Smooth muscle cell of the brain vasculature (primary cell): ENCODE measurements around the gene DMD.
"Not testable (repeated sequence)": the region's sequence is repeated elsewhere in the genome, so short reads cannot be mapped to it uniquely, and the experiment has no call there.

Experiments
- DNase-seq: peaks from one replicate; pipeline ENCODE4 v3.0.0-alpha.2; 2012; ENCODE audit warnings: low read depth, low spot score

DMD gene

GRCh38 chrX:32084757-32085156 is 1126.6 kb downstream of the DMD start:
- no peak for DNase-seq

- DNase-seq, result no peak
Observed at GRCh38 chrX:32048285-32048684, 1163.1 kb downstream of the DMD start.

DNA sequence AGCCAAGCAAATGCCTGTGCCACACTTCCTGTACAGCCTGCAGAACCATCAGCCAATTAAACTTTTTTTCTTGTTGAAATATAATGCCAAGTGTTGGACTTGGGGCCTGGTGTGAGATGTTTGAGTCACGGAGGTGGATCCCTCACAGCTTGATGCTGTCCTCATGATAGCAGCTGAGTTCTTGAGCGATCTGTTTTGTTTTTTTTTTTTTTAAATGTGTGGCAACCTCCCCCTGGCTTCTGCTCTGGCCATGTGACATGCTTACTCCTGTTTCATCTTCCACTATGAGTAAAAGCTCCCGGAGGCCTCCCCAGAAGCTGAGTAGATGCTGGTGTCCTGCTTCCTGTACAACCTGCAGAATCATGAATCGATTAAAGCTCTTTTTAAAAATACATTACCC is 1166.2 kb downstream of the DMD start:
- DNase-seq, result no peak

DNA sequence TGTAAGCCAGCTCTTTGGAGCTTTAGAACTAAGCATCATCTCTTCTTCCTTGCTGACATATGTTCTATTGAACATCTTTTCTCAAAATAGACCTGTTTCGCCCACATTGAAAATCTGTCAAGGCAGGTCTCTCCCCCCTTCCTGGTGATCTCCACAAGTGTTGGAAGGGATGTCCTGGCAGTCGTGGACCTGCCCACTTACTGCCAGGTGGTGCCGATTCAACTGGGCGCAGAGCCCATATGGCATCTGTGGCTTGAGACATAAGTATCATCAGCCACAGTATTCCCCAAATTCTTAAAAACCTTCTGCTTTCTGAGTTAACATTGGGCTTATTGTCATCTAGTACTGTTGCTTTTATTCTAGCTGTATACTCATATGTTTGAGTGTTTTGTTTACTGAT is 1170.2 kb downstream of the DMD start:
- no peak for DNase-seq

- DNase-seq, result no peak
Observed at GRCh38 chrX:32026772-32027171, 1184.6 kb downstream of the DMD start.

DNA sequence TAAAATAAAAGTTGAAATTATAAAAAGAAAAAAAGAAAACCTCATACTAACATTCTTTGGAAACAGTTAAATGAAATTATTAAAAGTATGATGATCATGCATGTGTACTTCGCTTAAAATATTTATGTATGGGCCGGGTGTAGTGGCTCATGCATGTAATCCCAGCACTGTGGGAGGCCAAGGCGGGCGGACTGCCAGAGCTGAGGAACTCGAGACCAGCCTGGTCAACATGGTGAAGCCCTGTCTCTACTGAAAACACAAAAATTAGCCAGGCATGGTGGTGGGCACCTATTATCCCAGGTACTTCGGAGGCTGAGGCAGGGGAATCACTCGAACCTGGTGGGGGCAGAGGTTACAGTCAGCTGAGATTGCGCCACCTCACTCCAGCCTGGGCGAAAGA is 1187.3 kb downstream of the DMD start:
- DNase-seq, result no peak

DNA sequence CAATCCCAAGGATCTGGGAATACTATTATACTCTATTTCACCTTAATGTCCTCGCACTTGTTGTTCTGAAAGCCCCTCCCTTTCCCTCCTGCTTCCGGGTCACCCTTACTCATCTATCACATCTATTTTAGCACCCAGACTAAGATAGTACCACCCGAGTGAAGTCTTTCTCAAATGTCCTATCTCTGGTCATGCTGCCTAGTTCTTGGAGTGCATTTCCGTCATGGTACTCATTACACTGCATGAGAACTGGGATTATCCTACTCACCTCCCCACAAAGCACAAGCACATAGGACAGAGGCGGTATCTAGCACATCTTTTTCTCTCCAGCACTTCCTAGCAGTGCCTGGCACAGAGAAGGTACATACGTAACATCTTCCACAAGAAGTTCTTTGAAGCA is 1195.2 kb downstream of the DMD start:
- DNase-seq, result no peak

DNA sequence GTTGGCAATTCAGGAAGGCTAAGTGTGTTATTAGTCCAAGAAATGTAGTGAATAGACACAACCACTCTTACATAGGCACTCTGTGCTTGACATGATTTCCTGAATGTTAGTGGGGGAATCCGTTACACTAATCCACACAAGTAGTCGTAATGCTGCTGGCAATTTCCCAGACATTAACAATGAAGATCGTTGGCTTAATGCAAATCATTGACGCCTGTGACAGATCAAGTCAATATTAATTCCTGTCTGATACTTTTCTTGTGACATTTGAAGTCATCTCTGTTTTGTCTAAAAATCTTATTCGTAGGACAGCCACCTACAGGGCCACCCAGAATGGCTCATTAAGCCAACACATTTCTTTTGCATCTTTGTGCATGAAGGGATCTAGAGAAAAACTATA is 1200.4 kb downstream of the DMD start:
- no peak for DNase-seq

DNA sequence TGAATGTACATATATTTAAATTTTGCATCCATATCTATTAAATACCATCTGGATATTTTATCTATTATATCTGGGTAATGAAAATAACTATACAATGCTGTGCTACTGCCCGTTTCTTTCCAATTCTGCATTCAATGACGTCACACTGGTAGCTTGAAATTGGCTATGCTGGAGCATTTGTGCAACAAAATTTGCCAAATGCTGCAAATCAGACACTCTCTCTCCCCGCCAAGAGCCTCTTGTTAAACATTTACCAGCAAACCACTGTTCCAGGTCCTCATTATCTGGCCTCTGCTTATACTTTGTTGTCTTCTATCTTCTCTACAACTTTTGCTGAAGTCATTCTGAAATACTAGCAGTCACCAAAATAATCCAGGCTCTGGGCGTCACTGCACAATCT is 1201.1 kb downstream of the DMD start:
- no peak for DNase-seq

GRCh38 chrX:31993637-31994036 is 1217.7 kb downstream of the DMD start:
- no peak for DNase-seq

DNA sequence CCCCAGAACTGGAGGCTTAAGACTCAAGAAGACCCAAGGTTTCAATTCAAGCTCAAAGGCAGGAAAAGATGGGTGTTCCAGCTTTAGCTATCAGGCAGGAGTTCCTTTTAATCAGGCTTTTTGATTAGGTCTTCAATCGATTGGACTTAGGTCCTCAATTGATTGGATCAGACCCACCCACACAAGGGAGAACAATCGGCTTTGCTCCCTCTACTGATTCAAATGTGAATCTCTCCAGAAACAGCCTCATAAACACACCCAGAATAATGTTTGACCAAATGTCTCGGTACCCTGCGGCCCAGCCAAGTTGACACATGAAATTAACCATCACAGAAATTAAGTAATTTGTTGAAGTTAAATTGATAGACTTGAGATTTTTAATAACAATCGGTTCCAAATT is 1222.4 kb downstream of the DMD start:
- no peak for DNase-seq

DNA sequence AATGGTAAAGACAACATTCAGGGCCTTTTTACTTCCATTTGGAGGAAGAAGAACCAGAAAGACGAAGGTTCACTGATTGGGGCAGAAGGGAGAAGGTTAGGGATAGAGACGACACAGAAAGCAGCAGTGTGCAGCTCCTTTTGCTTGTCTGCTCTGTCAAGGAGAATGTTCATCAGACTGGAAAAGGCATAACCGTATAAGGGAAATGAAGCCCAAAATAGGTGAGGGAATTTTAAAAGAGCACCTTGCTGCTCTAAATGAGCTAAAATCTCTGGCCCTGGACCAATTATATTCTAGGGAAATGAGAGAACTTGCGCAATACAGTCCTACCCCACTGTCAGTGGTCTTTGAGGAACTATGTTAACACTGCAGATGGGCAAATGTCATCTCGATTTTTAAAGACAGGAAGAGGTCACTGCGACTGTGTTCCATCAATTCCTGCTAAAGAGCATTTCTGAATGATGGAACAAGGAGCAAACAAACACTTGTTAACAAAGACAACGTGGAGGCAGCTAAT is 1229.7 kb downstream of the DMD start:
- DNase-seq, result no peak

- no peak for DNase-seq
Observed at GRCh38 chrX:31969714-31970113, 1241.6 kb downstream of the DMD start.

DNA sequence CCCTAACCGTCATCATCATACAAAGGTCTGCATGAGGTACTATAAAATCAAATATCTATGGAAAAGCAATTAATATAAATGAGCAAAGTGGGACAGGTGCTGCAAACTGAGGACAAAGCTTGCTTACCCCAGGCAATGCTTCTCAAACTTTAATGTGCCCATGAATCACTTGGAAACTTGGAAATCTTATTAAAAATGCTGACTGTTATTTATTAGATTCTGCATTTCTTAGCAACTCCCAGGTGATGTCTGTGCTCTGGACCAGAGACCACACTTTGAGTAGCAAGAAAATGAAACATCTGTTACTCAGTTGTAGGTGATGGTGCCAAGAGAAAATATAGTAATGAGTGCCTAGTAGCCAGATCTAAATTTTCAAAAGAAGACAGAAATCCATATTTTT is 1249.1 kb downstream of the DMD start:
- DNase-seq, result no peak

DNA sequence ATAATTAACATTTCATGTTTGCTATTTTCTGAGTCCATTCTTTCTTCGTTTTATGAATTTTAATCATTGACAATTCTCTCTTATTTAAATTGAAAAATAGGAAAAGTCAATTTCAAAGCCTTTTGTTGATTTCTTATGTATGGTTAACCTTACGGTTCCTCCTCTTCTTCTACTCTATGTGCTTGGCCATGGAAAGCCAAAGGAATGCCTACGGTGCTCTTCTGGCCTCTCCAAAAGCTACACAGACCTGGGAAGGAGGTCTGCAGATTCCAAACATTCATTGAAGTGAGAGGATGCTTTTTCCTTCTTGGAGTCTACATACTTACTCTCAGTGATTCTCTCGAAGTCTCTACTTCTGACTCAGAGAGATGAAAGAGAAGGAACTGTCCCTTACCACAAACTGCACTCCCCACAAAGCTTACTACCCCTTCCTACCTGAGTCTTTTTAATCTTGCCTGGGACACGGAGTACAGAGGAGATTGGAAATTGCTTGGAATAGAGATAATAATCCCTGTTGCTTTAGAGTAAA is 1276.4 kb downstream of the DMD start:
- DNase-seq, result no peak

DNA sequence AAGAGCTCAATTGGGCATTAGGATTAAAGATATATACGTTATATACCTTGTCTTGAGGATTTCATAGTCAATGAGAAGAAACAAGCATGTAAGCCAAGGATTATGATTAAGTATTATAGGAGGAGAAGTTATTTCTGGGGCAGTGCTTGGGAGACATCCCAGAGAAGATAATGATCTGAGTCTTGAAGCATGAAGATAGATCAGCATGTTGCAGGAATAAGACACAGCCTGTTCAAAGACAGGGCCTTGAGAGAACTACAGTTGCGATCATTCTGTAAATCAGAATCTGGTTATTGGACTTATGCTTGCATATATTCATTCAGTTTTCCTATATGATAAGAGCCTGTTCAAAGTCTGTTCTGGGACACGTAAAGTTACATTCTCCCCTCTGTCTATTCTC is 1277.3 kb downstream of the DMD start:
- no peak for DNase-seq

GRCh38 chrX:31932769-31933168 is 1278.6 kb downstream of the DMD start:
- no peak for DNase-seq

DNA sequence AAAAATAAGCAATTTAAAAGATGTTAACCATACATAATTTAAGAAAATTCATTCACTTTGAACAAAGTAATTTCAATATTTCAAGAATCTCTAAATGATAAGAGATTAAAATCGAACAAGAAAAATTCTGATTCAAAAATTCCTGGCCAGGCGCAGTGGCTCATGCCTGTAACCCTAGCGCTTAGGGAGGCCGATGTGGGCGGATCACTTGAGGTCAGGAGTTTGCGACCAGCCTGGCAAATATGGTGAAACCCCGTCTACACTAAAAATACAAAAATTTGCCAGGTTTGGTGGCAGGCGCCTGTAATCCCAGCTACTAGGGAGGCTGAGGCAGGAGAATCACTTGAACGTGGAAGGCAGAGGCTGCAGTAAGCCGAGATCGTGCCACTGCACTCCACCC is 1279.0 kb downstream of the DMD start:
- DNase-seq, result not testable (repeated sequence)

DNA sequence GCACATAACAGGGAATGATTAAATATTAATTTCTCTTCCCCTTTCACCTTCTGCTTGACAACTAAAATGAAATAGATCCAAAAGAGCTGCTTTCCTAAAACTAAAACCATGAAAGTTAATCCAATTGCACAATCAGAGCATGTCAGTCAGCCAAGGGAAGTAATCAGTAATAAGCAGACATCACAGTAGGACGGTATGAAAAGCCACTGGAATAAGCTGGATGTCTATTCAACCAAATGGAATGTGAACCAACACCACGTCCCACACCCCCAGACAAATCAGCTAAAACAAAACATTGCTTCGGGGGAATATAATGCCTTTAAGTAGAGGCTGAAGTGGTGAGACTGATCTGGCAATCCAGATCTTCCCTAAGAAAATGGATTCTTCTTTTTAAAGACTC is 1280.1 kb downstream of the DMD start:
- DNase-seq, result no peak

DNA sequence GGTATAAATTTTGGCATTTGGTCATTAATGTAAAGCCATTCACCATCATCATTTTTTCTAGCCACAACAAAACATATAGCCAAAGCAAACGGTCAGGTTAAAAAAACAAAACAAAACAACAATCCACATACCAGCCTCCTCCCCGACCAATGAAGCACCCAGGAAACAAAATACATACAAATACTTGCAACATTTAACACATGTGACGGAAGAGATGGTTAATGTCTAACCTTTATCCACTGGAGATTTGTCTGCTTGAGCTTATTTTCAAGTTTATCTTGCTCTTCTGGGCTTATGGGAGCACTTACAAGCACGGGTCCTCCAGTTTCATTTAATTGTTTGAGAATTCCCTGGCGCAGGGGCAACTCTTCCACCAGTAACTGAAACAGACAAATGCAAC is 1282.0 kb downstream of the DMD start:
- no peak for DNase-seq

- no peak for DNase-seq
Observed at GRCh38 chrX:31921236-31921635, 1290.1 kb downstream of the DMD start.

GRCh38 chrX:31909850-31910572 is 1301.3 kb downstream of the DMD start:
- DNase-seq, result no peak

DNA sequence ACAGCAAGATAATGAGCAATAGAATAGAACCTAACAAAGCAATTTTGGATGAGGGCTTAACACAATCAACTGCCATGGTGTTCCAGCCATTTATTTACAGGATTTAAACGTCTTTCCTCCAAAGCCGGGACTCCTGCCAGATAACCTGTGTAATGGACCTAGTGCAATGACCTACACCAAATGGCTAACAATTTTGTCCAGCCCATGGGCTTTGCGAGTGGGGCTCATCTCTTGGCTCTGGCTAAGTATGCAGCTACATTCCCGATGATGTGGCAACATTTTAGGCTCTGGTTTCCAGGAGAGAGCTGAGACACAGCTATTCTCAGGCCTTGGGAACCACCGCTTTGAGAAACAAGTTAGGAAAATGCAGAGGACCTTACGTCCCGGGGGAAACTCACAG is 1317.2 kb downstream of the DMD start:
- no peak for DNase-seq

DNA sequence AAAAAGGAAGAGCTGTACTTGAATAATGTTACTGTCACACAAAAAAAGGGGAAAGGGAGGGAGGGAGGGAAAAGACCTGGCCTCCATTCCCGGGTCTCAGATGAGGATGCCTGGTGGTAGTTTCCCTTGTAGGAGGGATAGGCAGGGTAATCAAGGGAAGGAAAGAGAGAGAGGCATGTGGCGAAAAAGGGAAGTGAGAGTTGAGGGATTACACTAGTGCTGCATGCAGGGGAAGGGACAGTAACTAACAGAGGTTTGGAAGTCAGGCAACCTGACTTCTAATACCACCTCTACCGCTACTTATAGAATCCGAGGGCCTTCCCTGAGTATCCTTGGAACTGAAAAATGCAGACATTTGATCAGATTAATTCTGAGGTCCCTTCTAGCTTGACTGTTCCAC is 1317.8 kb downstream of the DMD start:
- no peak for DNase-seq
